Muscle layer of duodenum (tissue), 2 donors: ENCODE results near the gene ATG4C.
"Not testable (repeated sequence)": the region's sequence is repeated elsewhere in the genome, so short reads cannot be mapped to it uniquely, and the experiment has no call there.

Experiments
- H3K27ac ChIP-seq: one replicate; pipeline ENCODE4 v1.7.0; 2013; ENCODE audit warnings: mild to moderate bottlenecking, low read length
- H3K27me3 ChIP-seq: one replicate; pipeline ENCODE4 v1.7.0; 2013; ENCODE audit warnings: low read depth, mild to moderate bottlenecking, control low read depth, low read length
- H3K36me3 ChIP-seq, 2 donors: one replicate each; pipeline ENCODE4 v1.7.0; 2013; ENCODE audit warnings: low read length in 2 of 2, control low read depth in 1 of 2, mild to moderate bottlenecking in 1 of 2; ENCODE audit not compliant: insufficient read depth in 2 of 2, control insufficient read depth in 1 of 2
- H3K4me1 ChIP-seq, 2 donors: one replicate each; pipeline ENCODE4 v1.7.0; 2013; ENCODE audit warnings: low read length in 2 of 2, mild to moderate bottlenecking in 2 of 2, control low read depth in 1 of 2, moderate library complexity in 1 of 2; ENCODE audit not compliant: insufficient read depth in 2 of 2, control insufficient read depth in 1 of 2
- H3K4me3 ChIP-seq, 2 donors: one replicate each; pipeline ENCODE4 v1.7.0; 2013; ENCODE audit warnings: low read length in 2 of 2, low read depth in 1 of 2, mild to moderate bottlenecking in 1 of 2
- H3K9me3 ChIP-seq, 2 donors: one replicate each; pipeline ENCODE4 v1.7.0; 2013; ENCODE audit warnings: low read length in 2 of 2, control low read depth in 1 of 2, mild to moderate bottlenecking in 1 of 2; ENCODE audit not compliant: control insufficient read depth in 1 of 2
- donor health status: healthy.

ATG4C gene

DNA sequence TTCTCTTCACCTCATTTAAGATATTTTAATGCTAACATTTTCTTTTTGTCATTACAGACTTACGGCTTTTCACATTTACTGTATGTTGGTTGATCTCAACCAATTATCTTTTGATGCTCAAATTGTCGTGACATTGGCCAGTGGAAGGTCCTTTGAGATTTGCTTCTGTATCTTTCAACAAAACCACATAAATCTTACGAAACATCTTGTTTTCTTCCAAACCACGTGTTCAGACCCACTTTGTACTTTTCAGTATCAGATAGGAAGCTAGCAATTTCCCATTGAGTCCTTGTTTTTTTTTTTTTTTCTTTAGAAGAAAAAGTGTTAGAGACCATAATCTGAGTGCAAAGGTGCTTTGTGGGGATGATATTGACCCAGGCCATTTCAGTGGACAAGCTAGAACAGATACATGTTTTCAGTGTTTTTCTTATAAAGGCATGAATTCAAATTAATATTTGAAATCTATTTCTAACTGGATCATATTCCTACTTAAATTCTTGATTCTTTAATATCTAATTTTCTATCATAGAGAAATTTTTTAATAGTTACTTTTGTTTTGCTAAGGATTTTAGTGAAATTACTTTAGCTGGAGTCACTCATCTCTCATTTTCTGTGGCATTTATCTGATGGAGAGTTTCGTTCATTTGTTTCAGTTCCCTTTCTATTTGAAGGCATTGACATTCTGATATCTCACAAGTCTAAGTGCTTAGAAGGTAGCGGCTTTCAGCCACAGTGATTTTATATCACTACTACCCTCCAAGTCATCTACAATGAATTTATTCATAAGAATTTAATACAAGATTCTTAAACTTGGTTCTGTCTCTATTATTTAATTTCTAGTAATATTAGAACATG lies 26.7 kb downstream of the ATG4C start:
- H3K27me3 ChIP-seq: no peaks in the 10 kb centered on the region
- H3K36me3 ChIP-seq: peaks cover 0 to 14% of the 10 kb centered on the region in 2 donors
- no peak overlapping the region for H3K27ac ChIP-seq
- no peaks in the 10 kb centered on the region for H3K4me1 ChIP-seq
- no peak overlapping the region for H3K4me3 ChIP-seq
- H3K9me3 ChIP-seq: no peaks in the 10 kb centered on the region

DNA sequence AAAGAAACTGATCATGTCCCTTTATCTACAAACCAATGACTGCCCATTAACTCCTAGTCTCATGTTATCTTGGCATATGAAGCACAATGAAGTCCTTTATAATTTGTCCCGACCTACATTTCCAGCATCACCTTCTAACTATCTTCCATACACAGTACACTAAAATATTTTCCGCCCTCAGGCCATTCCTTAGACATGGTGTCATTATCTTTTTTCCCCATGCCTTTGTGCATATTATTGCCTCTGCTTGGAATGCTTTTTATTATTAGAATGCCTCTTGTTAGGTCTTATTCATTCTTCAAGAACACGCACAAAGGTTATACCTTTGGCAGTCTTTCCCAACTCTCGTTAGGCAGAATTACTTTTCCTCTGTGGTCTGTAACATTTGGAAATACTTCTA lies 39.6 kb downstream of the ATG4C start:
- Histone ChIP-seq H3K27ac (no peak overlapping the region), H3K27me3 (no peaks in the 10 kb centered on the region), H3K4me3 (no peak overlapping the region), H3K9me3 (no peaks in the 10 kb centered on the region), H3K4me1 (no peaks in the 10 kb centered on the region), H3K36me3 (peaks cover 0 to 6% of the 10 kb centered on the region in 2 donors)

DNA sequence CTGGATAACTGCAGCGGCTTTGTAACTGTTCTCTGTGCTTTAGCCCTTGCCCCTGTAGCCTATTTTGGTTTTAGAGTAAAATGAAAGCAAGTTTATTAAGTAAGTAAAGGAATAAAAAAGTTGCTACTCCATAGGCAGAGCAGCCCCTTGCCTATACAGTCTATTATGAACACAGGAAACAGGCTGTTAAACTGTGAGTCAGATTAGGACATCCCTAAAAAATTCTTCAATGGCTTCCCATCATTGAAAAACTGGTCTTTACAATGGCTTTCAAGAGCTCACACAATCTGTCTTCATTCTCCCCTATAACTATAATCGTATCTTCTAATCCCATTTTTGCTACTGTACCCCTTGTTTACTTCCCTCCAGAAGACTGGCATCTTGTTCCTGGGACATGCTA lies 43.0 kb downstream of the ATG4C start:
- no peak overlapping the region for H3K27ac ChIP-seq
- no peaks in the 10 kb centered on the region for H3K36me3 ChIP-seq
- H3K4me3 ChIP-seq: no peak overlapping the region
- no peaks in the 10 kb centered on the region for H3K4me1 ChIP-seq
- no peaks in the 10 kb centered on the region for H3K9me3 ChIP-seq
- H3K27me3 ChIP-seq: no peaks in the 10 kb centered on the region

DNA sequence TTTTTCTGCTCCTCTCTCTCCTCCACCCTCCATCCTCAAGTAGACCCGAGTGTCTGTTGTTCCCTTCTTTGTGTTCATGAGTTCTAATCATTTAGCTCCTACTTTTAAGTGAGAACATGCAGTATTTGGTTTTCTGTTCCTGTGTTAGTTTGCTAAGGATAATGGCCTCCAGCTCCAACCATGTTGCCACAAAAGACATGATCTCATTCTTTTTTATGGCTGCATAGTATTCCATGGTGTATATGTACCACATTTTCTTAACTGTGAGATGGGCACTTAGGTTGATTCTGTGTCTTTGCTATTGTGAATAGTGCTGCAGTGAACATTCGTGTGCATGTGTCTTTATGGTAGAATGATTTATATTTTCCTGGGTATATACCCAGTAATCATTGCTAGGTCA lies 43.9 kb downstream of the ATG4C start:
- H3K4me3 ChIP-seq, H3K27ac ChIP-seq, H3K36me3 ChIP-seq, H3K27me3 ChIP-seq, H3K9me3 ChIP-seq, H3K4me1 ChIP-seq: not testable (repeated sequence)

DNA sequence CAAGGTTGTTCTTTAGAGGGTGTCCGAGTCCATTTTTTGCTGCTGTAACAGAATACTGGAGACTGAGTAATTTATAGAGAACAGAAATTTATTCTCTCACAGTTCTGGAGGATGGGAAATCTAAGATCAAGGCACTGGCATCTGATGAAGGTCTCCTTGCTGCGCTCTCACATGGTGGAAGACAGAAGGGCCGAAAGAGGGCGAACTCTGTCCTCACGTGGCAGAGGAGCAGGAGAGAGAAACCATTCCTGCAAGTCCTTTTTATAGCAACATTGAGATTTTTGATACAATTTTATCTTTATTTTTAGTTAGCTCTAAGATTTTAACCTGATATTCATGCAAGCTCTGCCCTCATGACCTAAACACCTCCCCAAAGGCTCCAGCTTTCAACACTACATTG lies 48.3 kb downstream of the ATG4C start:
- H3K36me3 ChIP-seq: peaks cover 0 to 13% of the 10 kb centered on the region in 2 donors
- H3K9me3 ChIP-seq: no peaks in the 10 kb centered on the region
- no peak overlapping the region for H3K27ac ChIP-seq
- H3K27me3 ChIP-seq: no peaks in the 10 kb centered on the region
- no peaks in the 10 kb centered on the region for H3K4me1 ChIP-seq
- no peak overlapping the region for H3K4me3 ChIP-seq

DNA sequence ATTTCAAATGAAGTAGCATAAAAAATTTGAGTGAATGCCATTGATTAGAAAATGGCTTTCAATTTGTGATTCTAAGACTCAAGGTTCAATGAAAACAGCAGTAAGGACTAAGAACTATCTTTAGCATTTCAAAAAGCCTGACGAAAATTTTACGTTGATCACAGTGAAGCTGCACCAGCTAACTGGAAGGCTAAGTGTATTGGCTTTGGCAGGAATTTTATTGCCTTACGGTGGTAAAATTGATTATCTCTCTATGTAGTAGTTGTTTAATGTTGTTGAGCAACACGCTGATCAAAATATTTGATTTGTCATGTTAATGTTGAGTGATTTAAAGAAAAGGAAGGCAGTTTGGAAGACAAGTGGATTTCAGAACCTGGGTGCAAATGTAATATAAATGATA lies 49.6 kb downstream of the ATG4C start:
- Histone ChIP-seq H3K27me3 (no peaks in the 10 kb centered on the region), H3K36me3 (peaks cover 0 to 13% of the 10 kb centered on the region in 2 donors), H3K4me3 (no peak overlapping the region), H3K27ac (no peak overlapping the region), H3K4me1 (no peaks in the 10 kb centered on the region), H3K9me3 (no peaks in the 10 kb centered on the region)

DNA sequence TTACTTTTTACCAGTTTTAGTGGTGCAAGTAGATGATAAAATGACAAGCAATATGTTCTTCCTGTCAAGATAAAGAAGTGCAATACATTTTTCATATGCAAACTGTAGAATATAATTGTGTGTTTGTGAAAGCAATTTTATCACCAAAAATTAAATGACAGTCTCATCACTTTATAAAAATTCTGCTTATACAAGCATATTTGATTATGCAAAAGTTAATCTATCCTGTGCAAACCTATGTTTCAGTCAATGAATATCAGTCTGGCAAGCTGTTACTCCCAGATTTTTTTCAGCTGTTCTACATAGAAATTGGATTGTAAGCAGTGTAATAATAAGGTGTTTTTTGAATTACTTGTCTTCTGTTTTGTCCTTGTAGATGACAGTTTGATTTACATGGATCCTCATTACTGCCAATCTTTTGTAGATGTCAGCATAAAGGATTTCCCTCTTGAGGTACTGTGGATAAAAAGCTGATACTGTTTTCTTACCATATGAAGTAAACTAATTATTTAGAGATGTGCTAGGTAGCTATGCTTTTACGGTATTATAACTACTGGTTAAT lies 50.5 kb downstream of the ATG4C start:
- Histone ChIP-seq H3K36me3 (peaks cover 0 to 13% of the 10 kb centered on the region in 2 donors), H3K4me1 (no peaks in the 10 kb centered on the region), H3K27ac (no peak overlapping the region), H3K27me3 (no peaks in the 10 kb centered on the region), H3K4me3 (no peak overlapping the region), H3K9me3 (no peaks in the 10 kb centered on the region)

DNA sequence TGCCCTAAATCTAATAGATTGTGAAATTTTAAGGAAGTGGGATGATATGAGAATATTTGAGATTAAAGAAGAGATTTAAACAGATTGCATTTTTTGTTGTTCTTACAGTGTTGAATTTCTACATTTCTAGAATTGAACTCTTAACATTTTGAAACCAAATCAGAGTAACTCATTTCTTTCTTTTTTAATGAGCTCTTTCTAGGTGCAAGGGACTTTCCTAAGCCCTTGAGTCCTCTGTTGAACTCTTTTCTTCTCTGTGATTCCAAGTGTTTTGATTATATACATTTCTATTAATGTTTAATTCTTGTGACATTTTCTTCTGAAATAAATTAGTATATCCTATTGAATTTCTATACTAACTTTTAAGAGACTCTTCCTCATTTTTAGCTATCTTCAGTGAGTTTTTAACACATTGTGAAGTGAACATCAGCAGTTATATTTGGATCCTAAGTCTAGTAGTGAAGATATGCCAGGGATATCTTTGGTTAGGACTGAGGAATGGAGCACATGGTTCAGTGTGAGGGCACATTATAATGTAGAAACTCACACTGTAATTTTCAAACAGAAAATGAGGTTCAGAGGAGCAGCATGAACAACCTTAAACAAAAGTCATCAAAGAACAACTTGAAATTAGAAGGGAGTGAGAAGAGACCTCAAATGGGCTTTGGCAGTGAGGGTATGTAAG lies 53.1 kb downstream of the ATG4C start:
- no peaks in the 10 kb centered on the region for H3K27me3 ChIP-seq
- H3K4me1 ChIP-seq: no peaks in the 10 kb centered on the region
- no peaks in the 10 kb centered on the region for H3K9me3 ChIP-seq
- no peak overlapping the region for H3K4me3 ChIP-seq
- H3K27ac ChIP-seq: no peak overlapping the region
- peaks cover 0 to 13% of the 10 kb centered on the region in 2 donors for H3K36me3 ChIP-seq

DNA sequence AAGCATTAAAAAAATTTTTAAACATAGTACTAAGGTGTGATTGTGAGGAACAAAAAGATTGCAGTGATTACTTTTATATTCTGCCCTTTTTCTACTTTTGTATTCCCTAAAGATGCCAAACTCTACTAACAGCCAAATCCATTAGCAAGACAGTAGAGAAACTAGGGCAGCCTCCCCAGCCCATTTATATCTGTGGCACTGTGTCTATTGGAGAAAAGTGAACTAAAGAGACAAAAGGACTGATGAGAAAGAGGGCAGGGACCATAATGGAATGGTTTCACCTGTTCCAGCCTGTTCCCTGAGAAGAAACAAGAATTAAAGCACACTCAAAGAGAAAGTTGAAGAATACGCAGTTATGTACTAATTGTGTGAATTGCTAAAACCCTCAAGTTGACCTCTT lies 56.6 kb downstream of the ATG4C start:
- H3K9me3 ChIP-seq: no peaks in the 10 kb centered on the region
- no peaks in the 10 kb centered on the region for H3K4me1 ChIP-seq
- no peaks in the 10 kb centered on the region for H3K36me3 ChIP-seq
- H3K27ac ChIP-seq: no peak overlapping the region
- no peaks in the 10 kb centered on the region for H3K27me3 ChIP-seq
- H3K4me3 ChIP-seq: no peak overlapping the region

DNA sequence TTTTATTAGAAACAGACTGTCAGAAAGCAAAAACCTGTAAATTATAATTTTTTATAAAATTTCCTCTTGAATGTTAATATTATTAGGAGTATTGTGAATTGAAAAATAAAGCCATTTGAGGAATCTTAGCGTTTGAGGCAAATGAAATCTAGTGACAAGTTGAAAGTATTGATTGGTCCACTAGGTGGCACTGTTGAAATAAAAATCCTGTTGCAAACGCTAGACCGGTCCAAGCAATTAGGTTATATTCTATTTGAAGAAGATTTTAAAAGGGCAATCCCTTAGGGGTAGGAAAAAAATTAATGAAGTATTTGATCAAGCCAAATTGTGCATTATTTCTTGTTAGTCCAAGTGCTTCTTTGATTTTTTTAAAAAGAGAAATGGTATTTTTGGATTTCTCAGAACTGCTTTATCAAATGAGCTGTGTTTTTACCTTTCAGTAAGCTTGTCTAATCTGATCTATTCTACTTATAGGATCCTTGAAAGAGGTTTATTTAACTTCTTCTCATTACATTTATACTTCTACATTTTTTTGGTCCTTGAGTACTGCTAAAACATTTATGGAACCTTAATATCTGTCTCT lies 57.7 kb downstream of the ATG4C start:
- Histone ChIP-seq H3K27ac (no peak overlapping the region), H3K36me3 (peaks cover 0 to 3% of the 10 kb centered on the region in 2 donors)

DNA sequence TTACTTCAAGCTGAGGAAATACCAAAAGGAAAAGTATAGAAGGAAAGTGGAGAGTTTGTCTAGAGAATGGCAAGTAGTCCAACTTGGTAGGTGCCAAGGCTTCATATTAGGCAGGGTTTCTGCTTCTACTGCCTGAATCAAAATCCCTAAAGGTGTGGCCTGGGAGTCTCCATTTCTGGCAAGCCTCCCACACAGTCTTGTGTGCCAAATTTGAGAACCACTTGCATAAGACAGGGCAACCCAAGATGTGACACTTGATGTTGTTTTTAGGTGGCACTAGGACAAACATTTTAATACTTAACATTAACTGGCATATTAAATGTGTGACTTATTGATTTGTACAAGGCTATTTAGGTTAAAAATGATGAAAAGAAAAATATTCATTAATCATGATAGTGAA lies 60.1 kb downstream of the ATG4C start:
- Histone ChIP-seq H3K4me1 (no peaks in the 10 kb centered on the region), H3K4me3 (no peak overlapping the region), H3K36me3 (peaks cover 0 to 3% of the 10 kb centered on the region in 2 donors), H3K9me3 (no peaks in the 10 kb centered on the region), H3K27me3 (no peaks in the 10 kb centered on the region), H3K27ac (no peak overlapping the region)

More for the DNA sequence above, 57.7 kb downstream of the ATG4C start:
- Histone ChIP-seq H3K4me3 (no peak overlapping the region), H3K27me3 (no peaks in the 10 kb centered on the region), H3K4me1 (no peaks in the 10 kb centered on the region), H3K9me3 (no peaks in the 10 kb centered on the region)
